Spinal cord (tissue), 10 donors: ENCODE data around the gene C20orf204. TPM values are rescaled to one million over a fixed set of nuclear protein-coding genes. Genes with fewer than 3 reads are reported as not detected.
"Not testable (repeated sequence)": the region's sequence is repeated elsewhere in the genome, so short reads cannot be mapped to it uniquely, and the experiment has no call there.

Source experiments
- DNase-seq, 6 donors: peaks; one replicate each; pipeline versions ENCODE4 v3.0.0 to v3.0.0-alpha.2; 2013 to 2015; ENCODE audit warnings: low spot score in 6 of 6, low read depth in 4 of 6
- H3K27ac ChIP-seq: one replicate; pipeline ENCODE4 v1.5.1; 2013; ENCODE audit warnings: low read depth, low read length, control low read depth
- H3K27me3 ChIP-seq: one replicate; pipeline ENCODE4 v1.6.1; 2013; ENCODE audit warnings: low read length; ENCODE audit not compliant: control insufficient read depth, insufficient read depth
- H3K36me3 ChIP-seq: one replicate; pipeline ENCODE4 v1.6.1; 2013; ENCODE audit warnings: low read length; ENCODE audit not compliant: control insufficient read depth, insufficient read depth
- H3K4me1 ChIP-seq: one replicate; pipeline ENCODE4 v1.6.1; 2013; ENCODE audit warnings: low read length; ENCODE audit not compliant: control insufficient read depth, insufficient read depth
- H3K4me3 ChIP-seq: one replicate; pipeline ENCODE4 v1.5.1; 2013; ENCODE audit warnings: low read depth, low read length, control low read depth
- H3K9me3 ChIP-seq: one replicate; pipeline ENCODE4 v1.6.1; 2013; ENCODE audit warnings: low read length; ENCODE audit not compliant: control insufficient read depth, insufficient read depth
- WGBS: methylation state at CpG from one replicate; pipeline ENCODE4 v1.1.5; 2013; ENCODE audit warnings: missing lambda C conversion rate; ENCODE audit not compliant: insufficient coverage; 5-methylcytosine and 5-hydroxymethylcytosine counted together
- polyA plus RNA-seq, 2 donors: library from polyadenylated mRNA; unstranded; fragments of 120-200 nt; gene quantifications; one replicate each; pipeline ENCODE4 v1.2.1, GENCODE V29; 2013; ENCODE audit not compliant: insufficient read length in 2 of 2
- total RNA-seq, 2 donors: library from RNA; depleted of rRNA in 1 of 2; stranded (reverse); fragments of 120-200 nt in 1 of 2; fragments of >200 nt in 1 of 2; gene quantifications; one replicate each; pipeline versions ENCODE4 v1.2.3 to v1.2.4, GENCODE V29; 2013 to 2014
- donor health status: healthy.

C20orf204 gene
- total and polyA plus RNA-seq, 4 donors: 0.69 to 3.1 (median 1.3) TPM

GRCh38 chr20:64011366-64011779, 24.6 kb upstream of the C20orf204 start:
- H3K4me3 ChIP-seq: no peak overlapping the region
- H3K27me3 ChIP-seq: no peaks in the 10 kb centered on the region
- DNase-seq: no peak
- H3K36me3 ChIP-seq: peaks cover 81% of the 10 kb centered on the region
- H3K4me1 ChIP-seq: no peaks in the 10 kb centered on the region
- 96% methylated on average over 16 of the region's 16 CpGs for WGBS
- H3K9me3 ChIP-seq: no peaks in the 10 kb centered on the region
- no peak overlapping the region for H3K27ac ChIP-seq

DNA sequence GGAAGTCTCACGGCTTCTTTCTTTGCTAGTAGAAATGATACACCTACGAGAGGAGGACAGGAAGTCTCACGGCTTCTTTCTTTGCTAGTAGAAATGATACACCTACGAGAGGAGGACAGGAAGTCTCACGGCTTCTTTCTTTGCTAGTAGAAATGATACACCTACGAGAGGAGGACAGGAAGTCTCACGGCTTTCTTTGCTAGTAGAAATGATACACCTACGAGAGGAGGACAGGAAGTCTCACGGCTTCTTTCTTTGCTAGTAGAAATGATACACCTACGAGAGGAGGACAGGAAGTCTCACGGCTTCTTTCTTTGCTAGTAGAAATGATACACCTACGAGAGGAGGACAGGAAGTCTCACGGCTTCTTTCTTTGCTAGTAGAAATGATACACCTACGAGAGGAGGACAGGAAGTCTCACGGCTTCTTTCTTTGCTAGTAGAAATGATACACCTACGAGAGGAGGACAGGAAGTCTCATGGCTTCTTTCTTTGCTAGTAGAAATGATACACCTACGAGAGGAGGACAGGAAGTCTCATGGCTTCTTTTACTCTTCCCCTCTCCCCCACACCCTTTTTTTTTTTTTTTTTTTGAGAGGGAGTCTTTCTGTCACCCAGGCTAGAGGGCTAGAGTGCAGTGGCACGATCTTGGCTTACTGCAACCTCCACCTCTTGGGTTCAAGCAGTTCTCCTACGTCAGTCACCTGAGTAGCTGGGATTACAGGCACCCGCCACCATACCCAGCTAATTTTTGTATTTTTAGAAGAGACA, 23.4 kb upstream of the C20orf204 start:
- H3K4me3 ChIP-seq, H3K4me1 ChIP-seq, H3K27ac ChIP-seq, H3K9me3 ChIP-seq, H3K27me3 ChIP-seq, DNase-seq: not testable (repeated sequence)
- peaks cover 80% of the 10 kb centered on the region for H3K36me3 ChIP-seq
- no CpG with 5 or more reads among the region's 20 CpGs for WGBS

DNA sequence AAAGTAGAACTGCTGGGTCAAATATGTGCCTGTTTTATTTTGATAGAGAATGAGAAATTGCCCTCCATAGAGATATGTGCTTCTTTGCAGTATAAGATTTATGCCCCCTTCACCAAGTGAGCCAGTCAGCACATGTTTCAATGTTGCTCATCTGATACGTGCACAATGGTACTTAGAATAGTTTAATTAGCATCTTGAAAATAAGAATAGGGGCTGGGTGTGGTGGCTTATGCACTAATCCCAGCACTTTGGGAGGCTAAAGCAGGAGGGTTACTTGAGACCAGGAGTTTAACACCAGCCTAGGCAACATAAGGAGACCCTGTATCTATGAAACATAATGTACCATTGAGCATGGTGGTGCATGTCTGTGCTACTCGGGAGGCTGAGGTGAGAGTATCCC, 20.3 kb upstream of the C20orf204 start:
- H3K36me3 ChIP-seq: peaks cover 80% of the 10 kb centered on the region
- WGBS: 100% methylated on average over 1 of the region's 2 CpGs
- H3K27ac ChIP-seq: no peak overlapping the region
- H3K27me3 ChIP-seq: no peaks in the 10 kb centered on the region
- no peaks in the 10 kb centered on the region for H3K9me3 ChIP-seq
- H3K4me1 ChIP-seq: no peaks in the 10 kb centered on the region
- no peak for DNase-seq
- no peak overlapping the region for H3K4me3 ChIP-seq

- DNase-seq: no peak
- no peaks in the 10 kb centered on the region for H3K9me3 ChIP-seq
- no peak overlapping the region for H3K27ac ChIP-seq
- peaks cover 94% of the 10 kb centered on the region for H3K36me3 ChIP-seq
- H3K4me1 ChIP-seq: peaks cover 12% of the 10 kb centered on the region
- no peaks in the 10 kb centered on the region for H3K27me3 ChIP-seq
- H3K4me3 ChIP-seq: no peak overlapping the region
- WGBS: 97% methylated on average over 32 of the region's 36 CpGs
Measured at GRCh38 chr20:64021124-64021975, 14.6 kb upstream of the C20orf204 start.

- H3K27me3 ChIP-seq: no peaks in the 10 kb centered on the region
- no peak overlapping the region for H3K27ac ChIP-seq
- no peaks in the 10 kb centered on the region for H3K9me3 ChIP-seq
- 93% methylated on average over 17 of the region's 17 CpGs for WGBS
- peaks cover 12% of the 10 kb centered on the region for H3K4me1 ChIP-seq
- peaks cover 95% of the 10 kb centered on the region for H3K36me3 ChIP-seq
- DNase-seq: peak in 1 of 6 donors; percentile 26
- no peak overlapping the region for H3K4me3 ChIP-seq
Measured at GRCh38 chr20:64022671-64023360, 13.2 kb upstream of the C20orf204 start.

- peaks cover 12% of the 10 kb centered on the region for H3K4me1 ChIP-seq
- H3K4me3 ChIP-seq: no peak overlapping the region
- H3K27ac ChIP-seq: no peak overlapping the region
- H3K36me3 ChIP-seq: peaks cover 95% of the 10 kb centered on the region
- DNase-seq: no peak
- H3K27me3 ChIP-seq: no peaks in the 10 kb centered on the region
- WGBS: 81% methylated on average over 14 of the region's 15 CpGs
- H3K9me3 ChIP-seq: no peaks in the 10 kb centered on the region
Measured at GRCh38 chr20:64023361-64024140, 12.4 kb upstream of the C20orf204 start.

GRCh38 chr20:64024141-64024990, 11.6 kb upstream of the C20orf204 start:
- DNase-seq: no peak
- Histone ChIP-seq H3K27ac (no peak overlapping the region), H3K9me3 (no peaks in the 10 kb centered on the region), H3K4me3 (no peak overlapping the region), H3K27me3 (no peaks in the 10 kb centered on the region), H3K36me3 (peaks cover 93% of the 10 kb centered on the region), H3K4me1 (peaks cover 12% of the 10 kb centered on the region)
- WGBS: 93% methylated on average over 7 of the region's 17 CpGs

DNA sequence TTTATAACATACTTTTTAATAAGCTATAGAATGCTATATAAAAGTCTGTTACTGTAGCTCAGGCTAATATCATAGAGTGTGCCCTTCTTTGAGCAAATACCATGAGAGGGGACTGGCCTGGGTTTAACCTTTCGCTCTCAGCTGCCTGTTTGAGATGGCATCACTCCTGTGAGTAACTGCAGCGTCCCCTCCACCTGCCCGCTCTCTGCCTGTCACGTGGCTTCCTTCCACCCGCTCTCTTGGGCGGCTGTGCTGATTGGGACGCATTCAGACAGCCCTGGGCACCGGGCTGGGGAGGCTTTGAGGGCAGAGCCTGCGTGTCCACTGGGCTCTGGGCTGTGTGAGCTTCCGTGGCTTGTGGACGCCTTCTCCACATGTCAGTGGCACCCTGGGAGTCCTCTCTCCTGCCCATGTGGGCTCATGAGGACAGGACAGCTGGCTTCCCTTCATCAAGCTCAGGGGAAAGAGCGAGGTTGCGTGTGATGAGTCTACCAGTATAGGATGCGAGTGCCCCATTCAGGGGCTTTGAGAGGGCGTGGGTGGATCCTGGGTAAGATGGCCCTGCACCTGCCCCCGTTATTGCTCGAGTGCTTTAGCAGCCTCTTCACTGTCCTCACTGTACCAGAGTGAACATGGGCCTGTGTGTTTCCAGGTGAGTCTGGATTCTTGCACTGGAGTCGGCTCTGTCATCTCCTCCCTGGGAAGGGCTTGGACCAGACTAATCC, 10.7 kb upstream of the C20orf204 start:
- peaks cover 12% of the 10 kb centered on the region for H3K4me1 ChIP-seq
- no peaks in the 10 kb centered on the region for H3K27me3 ChIP-seq
- WGBS: 98% methylated on average over 18 of the region's 18 CpGs
- no peak overlapping the region for H3K27ac ChIP-seq
- H3K4me3 ChIP-seq: no peak overlapping the region
- H3K9me3 ChIP-seq: no peaks in the 10 kb centered on the region
- DNase-seq: no peak
- H3K36me3 ChIP-seq: peaks cover 96% of the 10 kb centered on the region
